Erythroblast (primary cell): Measurements from ENCODE around the gene ACSF3.

Experiments used
- DNase-seq, 2 experiments: peaks; one replicate each; lab custom pipeline; 2025; lab: John Stamatoyannopoulos, UW
- GATA1 ChIP-seq: IDR thresholded peaks from 2 replicates; pipeline ENCODE4 v1.6.1; 2011; ENCODE audit warnings: low read depth, mild to moderate bottlenecking, control low read depth, low read length, moderate library complexity
- POLR2A ChIP-seq: IDR thresholded peaks from 2 replicates; pipeline ENCODE4 v1.6.1; 2011; ENCODE audit warnings: mild to moderate bottlenecking, low read length

Gene ACSF3

GRCh38 chr16:89093602-89094251 lies at the start of gene ACSF3:
TSS of gene ACSF3 (plus strand) at chr16:89093852. CDS start at chr16:89100682, 6,830 bp downstream.
- TF ChIP-seq POLR2A (peak; percentile 47), GATA1 (no peak)
- DNase-seq: peak; percentile 76 to 83

- DNase-seq: no peak
- no peak for TF ChIP-seq GATA1
- no peak for TF ChIP-seq POLR2A
Measured at GRCh38 chr16:89044418-89045180, 49.1 kb upstream of the ACSF3 start.

GRCh38 chr16:89045181-89045815 lies 48.4 kb upstream of the ACSF3 start:
- no peak for TF ChIP-seq POLR2A
- no peak for TF ChIP-seq GATA1

GRCh38 chr16:89045881-89046280 lies 47.8 kb upstream of the ACSF3 start:
- no peak for TF ChIP-seq GATA1
- no peak for TF ChIP-seq POLR2A
- DNase-seq: no peak

More at GRCh38 chr16:89045181-89045815, 48.4 kb upstream of the ACSF3 start:
- DNase-seq: no peak

GRCh38 chr16:89046491-89046890 lies 47.2 kb upstream of the ACSF3 start:
- TF ChIP-seq POLR2A (no peak), GATA1 (no peak)
- DNase-seq: no peak

DNA sequence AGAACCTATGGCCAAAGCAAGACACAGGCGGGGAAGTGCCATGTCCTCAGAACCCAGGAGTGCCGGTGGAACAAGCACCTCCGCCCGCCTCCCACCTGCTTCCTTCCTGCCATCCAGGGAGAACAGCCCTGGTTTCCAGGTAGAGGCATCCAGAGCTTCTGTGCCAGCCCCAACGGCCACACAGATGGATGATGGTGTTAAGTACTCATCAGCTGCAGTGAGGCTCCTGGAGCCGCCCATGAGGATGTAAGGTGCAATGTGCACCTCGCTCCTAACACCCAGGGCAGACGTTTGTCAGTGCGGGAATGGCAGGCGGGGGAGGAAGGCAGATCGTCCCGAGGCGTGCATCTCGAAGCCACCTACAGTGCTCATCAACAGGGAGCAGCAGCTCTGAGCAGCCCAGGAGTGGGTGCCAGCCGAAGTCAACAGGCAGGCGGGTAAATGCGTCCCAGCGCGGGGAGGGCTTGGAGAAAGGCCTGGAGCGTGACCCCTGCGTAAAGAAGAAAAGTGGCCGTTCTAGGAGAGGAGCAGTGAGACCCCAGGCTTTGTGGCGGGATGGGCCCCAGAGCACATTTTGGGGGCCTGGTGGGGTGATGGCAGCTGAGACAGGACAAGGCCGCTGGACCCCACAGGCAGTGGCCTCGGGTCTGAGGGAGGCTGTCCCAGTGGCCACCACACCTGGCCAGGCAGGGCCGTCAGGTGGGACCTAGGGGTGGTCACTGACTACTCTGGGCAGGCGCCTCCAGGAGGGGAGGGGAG lies 46.1 kb upstream of the ACSF3 start:
- no peak for DNase-seq
- TF ChIP-seq GATA1 (no peak), POLR2A (no peak)

DNA sequence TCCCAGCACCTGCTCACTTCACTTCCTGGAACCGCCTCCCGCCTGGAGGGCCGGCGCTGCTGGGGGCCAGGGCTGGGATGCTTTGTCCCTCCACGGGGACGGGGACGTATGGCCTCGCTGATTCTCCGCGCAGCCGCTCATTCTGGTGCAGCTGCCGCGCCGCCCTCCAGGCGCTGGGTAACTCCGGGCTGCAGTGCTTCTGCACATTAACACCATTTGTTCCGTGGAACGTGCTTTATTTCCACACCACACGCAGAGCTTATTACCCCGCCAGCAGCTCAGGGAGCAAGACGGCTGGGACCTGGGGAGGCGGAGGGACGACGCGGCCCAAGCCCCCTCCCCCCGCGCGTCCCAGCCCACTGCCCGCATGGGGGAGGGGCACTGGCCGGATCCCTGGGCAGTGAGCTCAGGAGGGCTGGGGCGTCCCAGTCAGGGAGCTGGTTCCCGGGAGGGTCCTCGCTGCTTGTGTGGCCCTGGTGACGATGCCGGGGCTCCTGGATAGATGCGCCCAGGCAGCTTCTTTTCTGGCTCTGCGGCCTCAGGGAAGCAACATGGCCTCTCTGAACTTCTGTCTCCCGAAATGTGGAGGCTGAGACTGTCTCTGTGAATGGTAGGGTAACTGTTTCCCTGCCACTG lies 45.4 kb upstream of the ACSF3 start:
- TF ChIP-seq GATA1: no peak
- TF ChIP-seq POLR2A: no peak
- DNase-seq: no peak

DNA sequence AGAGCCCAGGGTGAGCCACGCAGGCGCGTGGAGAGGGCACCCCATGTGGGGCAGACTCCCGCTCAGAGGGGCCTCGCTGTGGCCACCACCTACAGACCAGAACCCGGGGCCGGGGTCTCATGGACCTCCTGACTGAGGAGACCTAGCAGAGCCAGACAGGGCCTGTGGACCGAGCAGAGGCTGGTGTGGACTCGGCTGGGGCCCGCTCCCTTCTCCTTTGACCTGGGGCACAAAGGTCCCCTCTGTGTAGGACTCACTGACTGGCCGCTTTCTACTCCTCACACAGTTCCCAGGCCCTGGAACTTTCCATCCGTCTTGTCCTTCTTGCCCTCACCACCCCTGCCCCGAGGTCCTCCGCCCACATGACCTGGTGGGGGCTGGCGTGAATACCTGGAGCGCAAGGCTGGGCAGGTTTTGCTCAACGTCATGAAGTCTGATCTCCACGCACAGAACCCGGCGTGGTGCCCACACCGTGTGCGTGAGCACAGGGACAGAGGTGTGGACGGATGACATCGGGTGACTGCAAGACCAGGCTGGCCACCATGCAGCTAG lies 44.7 kb upstream of the ACSF3 start:
- TF ChIP-seq POLR2A (no peak), GATA1 (no peak)
- no peak for DNase-seq

DNA sequence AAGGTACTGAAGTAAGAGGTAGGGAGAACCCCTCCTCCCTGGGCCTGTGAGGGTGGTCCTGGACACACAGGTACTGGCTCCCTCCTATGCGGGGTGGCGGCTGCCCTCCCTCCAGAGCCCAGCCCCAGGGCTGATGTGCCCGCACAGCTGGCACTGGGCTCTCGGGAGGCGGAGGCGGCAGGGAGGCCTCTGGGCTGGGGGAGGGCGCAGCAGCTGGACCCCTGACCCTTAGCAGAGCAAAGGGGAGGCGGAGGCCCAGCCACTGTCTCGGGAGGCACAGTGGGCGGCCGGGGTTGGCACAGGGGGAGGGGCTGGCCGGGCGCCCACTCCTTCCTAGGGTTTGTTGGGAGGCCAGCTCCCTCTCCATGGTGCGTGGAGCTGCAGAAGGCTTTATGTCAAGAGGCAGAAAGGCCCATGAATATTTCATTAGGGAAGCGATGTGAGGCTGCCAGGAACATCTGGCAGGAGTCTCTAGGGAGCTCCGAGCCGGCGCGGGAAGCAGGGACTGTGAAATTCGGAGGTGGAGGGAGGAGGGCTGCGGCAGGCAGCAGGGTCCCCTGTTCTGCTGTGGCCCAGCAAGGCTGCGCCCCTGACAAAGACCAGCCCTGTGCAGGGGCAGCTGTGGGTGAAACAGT lies 44.1 kb upstream of the ACSF3 start:
- DNase-seq: no peak
- TF ChIP-seq POLR2A (no peak), GATA1 (no peak)

DNA sequence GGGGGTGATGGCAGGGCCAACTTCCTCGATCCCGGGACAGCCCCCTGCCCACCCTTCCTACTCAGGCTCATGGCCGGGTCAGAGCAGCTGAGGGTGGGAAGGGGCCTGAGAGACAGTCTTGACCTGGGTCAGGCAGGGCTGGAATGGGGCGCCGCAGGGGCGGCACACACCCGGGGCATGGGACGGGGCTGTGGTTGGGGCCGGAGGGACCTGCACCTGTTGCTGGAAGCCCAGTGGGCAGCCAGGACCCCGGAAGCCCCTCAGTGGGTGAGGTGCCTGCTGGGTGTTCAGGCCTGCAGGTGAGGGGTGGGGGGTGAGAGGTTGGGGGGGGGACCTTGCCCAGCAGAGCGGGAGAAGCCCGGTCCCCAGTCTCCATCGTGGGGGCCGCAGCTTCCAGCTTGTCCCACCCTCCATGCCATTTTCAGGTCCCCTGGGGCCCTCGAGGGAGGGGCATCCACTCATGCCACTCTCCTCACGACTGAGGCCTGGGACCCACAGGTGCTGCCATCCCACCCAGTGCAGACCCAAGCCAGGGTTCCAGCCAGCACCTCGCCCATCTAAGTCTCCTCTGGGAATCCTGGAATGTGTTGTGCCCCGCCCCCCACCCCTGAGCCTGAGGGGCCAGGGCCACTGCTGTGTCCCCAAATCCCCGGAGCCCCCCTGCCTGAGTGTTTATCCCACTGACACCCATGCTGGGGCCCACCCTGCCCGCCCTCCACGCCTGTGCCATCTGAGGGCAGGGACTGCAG lies 43.4 kb upstream of the ACSF3 start:
- TF ChIP-seq GATA1: no peak
- TF ChIP-seq POLR2A: no peak
- no peak for DNase-seq

DNA sequence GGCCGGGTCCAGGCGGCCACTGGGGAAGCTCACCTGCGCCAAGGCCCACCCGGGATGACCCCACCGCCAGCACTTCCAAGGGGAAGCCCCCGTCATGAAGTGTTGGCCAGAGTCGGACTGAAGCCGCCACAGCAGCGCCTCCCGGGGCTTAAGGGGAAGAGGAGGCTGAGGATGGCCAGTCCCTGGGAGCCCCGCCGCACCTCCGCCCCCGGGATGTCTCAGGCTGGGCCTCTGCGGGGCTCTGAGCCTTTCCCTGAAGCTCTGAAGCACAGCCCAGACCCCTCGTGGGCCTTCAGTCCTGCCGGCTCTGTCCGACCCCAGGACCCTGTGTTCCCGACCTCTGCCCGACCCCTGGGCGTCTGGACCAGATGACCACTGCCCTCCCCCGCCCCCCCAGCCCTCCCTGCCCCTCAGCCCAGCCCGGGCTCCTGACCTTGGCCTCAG lies 42.8 kb upstream of the ACSF3 start:
- TF ChIP-seq POLR2A (no peak), GATA1 (no peak)
- DNase-seq: no peak
